Activated naive CD4-positive, alpha-beta T cell treated with anti-CD3 and anti-CD28 coated beads, Interleukin-2, amount 50 U/mL, for 72 hours (primary cell): ENCODE data around the gene SUPT5H. TPM values are rescaled to one million over a fixed set of nuclear protein-coding genes. Genes with fewer than 3 reads are reported as not detected.
"Not testable (repeated sequence)": the region's sequence is repeated elsewhere in the genome, so short reads cannot be mapped to it uniquely, and the experiment has no call there.

Source experiments
- ATAC-seq, 2 donors: fragments of 150-1000 bp; cut with Tn5 transposase; 2 replicates each; pipeline ENCODE4 v1.10.0; 2021; ENCODE audit warnings: mild to moderate bottlenecking in 2 of 2, moderate library complexity in 2 of 2
- DNase-seq, 2 donors: peaks; one replicate each; pipeline ENCODE4 v3.0.0; 2021 to 2022; ENCODE audit warnings: low spot score in 2 of 2
- H3K27ac Mint-ChIP-seq, 2 donors: one replicate each; pipeline ENCODE4 v1.8.0; 2022; ENCODE audit warnings: mild to moderate bottlenecking in 2 of 2, mixed read lengths in 2 of 2
- H3K36me3 Mint-ChIP-seq, 2 donors: one replicate each; pipeline ENCODE4 v1.8.0; 2022; ENCODE audit warnings: mixed read lengths in 2 of 2
- H3K9me3 Mint-ChIP-seq, 2 donors: one replicate each; pipeline ENCODE4 v1.8.0; 2022; ENCODE audit warnings: mixed read lengths in 2 of 2
- total RNA-seq, 2 donors: library from RNA; stranded (reverse); gene quantifications; one replicate each; pipeline ENCODE4 v1.2.3, GENCODE V29; 2022

The SUPT5H gene
- total RNA-seq, 2 donors from 2014 or later: 197 to 211 TPM

DNA sequence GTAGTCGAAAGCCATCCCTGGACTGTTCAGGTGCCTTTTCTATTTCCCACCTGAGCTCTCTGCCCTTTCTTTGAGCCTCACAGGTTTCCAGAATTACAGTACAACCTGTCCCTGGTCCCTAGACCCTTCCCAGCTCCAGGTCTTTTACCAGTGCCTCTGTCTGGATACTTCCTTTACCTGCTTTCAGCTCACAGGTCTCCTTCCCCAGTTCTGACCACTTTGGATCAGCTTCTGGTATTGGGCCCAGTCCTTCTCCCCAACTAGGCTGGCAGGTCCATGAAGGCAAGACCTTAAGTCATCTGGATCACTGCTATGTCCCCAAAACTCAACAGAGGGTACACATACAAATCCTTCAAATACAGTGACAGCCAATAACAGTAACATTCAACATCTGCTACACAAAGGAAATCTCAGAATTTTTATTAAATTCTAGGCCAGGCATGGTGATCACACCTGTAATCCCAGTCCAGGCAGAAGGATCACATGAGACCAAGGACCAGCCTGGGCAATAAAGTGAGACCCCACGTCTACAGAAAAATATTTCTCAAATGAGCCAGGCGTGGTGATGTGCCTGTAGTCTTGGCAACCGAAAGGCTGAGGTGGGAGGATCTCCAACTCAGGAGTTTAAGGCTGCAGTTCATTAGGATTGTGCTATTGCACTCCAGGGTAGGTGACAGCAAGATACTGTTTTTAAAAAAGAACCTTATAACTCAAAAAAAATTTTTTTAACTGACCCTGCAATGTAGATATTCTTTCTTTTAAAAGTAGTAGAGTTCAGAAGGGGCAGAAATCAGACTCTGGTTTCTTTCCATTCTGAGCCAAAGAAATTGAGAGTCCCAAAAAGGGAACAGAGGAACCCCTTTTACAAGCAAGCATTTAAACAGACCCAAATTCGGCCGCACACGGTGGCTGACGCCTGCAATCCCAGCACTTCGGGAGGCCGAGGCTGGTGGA lies 11.0 kb upstream of the SUPT5H start:
- H3K27ac Mint-ChIP-seq: peak overlapping the region; percentile 96 to 100
- ATAC-seq (no peak), DNase-seq (no peak)
- no peaks in the 10 kb centered on the region for H3K9me3 Mint-ChIP-seq
- peaks cover 35 to 38% of the 10 kb centered on the region in 2 donors for H3K36me3 Mint-ChIP-seq

DNA sequence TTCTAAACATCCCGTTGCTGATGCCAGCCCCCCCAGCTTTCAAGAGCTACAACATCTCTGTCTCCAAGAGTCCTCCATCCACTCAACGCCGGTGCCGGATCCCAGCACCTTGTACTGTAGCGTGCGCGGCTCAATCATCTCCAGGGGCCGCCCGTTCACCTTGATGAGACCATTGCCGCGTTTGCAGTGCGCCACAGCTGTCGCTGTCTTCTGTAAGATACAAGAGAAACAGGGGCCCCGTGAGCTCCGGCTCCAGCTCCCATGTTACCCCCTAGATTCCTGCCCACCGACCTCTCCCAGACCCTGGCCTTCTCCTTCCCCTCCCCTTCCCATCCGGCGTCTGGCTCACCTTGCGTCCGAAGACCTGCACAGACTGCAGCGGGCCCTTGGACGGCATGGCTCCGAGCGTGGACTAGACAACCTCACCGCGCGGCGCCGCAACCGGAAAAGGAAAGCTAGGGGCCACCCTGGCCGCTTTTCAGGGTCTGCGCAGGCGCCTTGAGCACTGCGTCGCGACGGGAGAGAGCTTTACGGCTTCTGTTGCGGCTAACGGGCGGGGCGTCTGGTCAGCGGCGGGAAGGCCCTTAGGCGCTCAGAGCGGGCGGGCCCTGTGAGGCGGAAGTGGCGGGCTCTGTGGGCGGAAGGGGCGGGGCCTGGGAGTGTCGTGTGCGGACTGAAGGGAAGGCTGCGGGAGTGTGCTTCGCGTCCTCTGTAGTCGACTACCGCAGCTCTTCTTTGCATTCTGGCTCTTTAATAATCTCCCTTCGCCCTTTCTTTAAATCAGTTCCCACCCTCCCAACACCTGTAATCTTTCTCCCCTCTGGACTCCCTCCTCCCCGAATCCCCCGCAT lies 9.7 kb upstream of the SUPT5H start, which contains the start of gene RPS16:
Gene RPS16 (minus strand): TSS at position 451 of the 851 bp plus-strand sequence. CDS start 54 bp downstream, at position 397.
- peak; percentile 93 to 94 for ATAC-seq
- Mint-ChIP-seq H3K9me3 (no peaks in the 10 kb centered on the region), H3K36me3 (peaks cover 35 to 38% of the 10 kb centered on the region in 2 donors), H3K27ac (peak within 1 kb of the TSS; percentile 96 to 100)
- DNase-seq: peak; percentile 99

DNA sequence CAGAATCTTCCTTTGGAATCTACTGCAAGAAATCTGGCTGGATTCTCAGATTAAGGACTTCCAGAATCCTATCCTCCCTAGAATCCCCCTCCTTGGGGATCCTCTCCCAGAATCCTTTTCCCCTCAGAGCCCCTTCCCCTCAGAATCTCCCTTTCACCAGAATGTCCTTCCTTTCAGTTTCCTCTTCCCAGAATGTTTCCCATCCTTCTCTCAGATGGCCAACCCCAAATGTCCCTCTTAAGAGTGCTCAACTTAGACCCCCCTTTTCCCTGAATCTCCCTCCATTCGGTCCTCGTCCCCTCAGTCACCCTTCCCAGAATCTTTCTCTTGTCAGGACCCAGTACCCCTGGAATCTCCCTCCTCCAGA lies 9.0 kb upstream of the SUPT5H start:
- peak overlapping the region; percentile 96 to 100 for H3K27ac Mint-ChIP-seq
- no peak for DNase-seq
- no peaks in the 10 kb centered on the region for H3K9me3 Mint-ChIP-seq
- H3K36me3 Mint-ChIP-seq: peaks cover 35 to 38% of the 10 kb centered on the region in 2 donors
- ATAC-seq: no peak

DNA sequence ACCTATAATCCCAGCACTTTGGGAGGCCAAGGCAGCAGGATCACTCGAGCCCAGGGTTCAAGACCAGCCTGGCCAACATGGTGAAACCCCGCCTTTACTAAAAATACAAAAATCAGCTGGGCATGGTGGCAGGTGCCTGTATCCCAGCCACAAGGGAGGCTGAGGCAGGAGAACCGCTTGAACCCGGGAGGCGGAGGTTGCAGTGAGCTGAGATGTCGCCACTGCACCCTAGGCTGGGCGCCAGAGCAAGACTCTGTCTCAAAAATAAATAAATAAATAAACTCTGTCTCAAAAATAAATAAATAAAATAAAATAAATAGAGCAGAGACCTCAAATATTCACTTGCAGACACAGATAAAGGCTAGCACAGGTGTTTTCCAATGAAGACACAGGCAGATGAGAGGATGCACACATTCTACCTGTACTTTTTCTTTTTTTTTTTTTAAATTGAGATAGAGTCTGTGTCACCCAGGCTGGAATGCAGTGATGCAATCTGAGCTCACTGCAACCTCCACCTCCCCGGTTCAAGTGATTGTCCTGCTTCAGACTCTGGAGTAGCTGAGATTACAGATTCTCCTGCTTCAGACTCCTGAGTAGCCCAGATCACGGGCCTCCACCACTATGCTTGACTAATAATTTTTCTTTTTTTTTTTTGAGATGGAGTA lies 7.0 kb upstream of the SUPT5H start:
- ATAC-seq (no peak), DNase-seq (no peak)
- Mint-ChIP-seq H3K9me3 (no peaks in the 10 kb centered on the region), H3K36me3 (peaks cover 23 to 28% of the 10 kb centered on the region in 2 donors), H3K27ac (no peak overlapping the region)

DNA sequence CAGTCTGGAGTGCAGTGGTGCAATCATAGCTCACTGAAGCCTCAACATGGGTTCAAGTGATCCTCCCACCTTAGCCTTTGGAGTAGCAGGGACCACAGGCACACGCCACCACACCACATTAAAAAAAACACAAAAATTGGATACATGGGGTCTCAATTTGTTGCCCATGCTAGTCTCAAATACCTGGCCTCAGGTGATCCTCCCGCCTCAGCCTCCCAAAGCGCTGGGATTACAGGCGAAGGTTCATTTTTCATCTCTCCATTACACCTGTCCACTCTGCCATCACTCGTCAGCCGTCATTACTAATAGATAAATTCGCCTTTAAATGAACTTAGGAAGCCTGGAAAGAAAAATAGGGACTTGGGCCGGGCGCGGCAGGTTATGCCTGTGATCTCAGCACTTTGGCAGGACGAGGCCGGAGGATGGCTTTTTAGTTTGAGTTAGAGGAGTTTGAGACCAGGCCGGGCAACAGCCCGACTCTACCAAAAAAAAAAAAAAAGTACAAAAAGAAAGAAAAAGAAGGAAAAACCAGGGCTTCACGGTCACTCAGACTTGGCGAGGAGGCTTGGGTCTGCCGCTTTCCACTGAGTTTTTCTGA lies 685 bp upstream of the SUPT5H start:
- ATAC-seq (no peak), DNase-seq (no peak)
- H3K9me3 Mint-ChIP-seq: no peaks in the 10 kb centered on the region
- H3K27ac Mint-ChIP-seq: peak overlapping the region; percentile 97 to 99
- H3K36me3 Mint-ChIP-seq: peaks cover 28 to 48% of the 10 kb centered on the region in 2 donors

DNA sequence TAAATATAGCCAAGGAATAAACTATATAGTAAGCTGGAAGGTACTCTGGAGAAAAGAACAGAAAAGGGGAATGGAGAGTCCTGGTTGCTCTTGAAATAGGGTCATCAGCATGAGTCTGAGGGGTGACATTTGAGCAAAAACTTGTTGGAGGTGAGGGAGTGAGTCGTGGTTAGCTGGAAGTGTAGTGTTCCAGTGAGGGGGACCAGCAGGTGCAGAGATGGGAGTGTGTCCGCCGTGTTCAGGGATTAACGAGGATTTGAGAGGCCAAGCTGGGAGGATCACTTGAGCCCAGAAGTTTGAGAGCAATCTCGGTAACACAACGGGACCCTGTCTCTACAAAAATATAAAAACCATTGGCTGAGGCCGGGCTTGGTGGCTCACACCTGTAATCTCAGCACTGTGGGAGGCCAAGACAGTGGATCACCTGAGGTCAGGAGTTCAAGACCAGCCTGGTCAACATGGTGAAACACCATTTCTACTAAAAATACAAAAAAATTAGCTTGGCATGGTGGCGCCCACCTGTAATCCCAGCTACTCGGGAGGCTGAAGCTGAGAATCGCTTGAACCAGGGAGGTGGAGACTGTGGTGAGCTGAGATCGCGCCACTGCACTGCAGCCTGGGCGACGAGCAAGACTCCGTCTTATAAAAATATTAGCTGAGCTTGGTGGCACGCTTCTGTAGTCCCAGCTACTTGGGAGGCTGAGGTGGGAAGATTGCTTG lies 1.1 kb downstream of the SUPT5H start:
- H3K36me3 Mint-ChIP-seq: peaks cover 30 to 60% of the 10 kb centered on the region in 2 donors
- ATAC-seq: no peak
- no peak for DNase-seq
- peak overlapping the region; percentile 97 to 99 for H3K27ac Mint-ChIP-seq
- H3K9me3 Mint-ChIP-seq: no peaks in the 10 kb centered on the region

DNA sequence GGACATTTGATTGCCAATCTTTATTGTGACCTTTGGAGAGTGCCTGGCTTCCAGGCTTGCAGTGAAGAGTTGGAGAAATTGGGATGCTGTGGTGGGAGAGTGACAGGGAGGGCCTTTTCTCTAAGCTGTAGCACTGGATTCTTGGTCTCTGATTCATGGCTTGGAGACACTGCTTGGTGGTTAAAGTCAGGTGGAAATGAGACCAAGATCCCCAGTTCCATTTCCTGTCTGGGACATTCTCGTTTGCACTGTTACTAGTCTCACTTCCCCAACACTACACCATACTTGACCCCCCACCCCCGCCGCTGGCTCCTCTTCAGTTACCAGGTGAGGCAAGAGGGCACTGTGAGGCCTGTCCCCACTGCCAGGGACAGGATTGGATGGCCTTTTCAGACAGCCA lies 2.9 kb downstream of the SUPT5H start:
- peak in 1 of 2 donors; percentile 71 for DNase-seq
- Mint-ChIP-seq H3K36me3 (peaks cover 40 to 78% of the 10 kb centered on the region in 2 donors), H3K9me3 (no peaks in the 10 kb centered on the region), H3K27ac (peak overlapping the region; percentile 97 to 99)
- ATAC-seq: peak; percentile 2 to 39

DNA sequence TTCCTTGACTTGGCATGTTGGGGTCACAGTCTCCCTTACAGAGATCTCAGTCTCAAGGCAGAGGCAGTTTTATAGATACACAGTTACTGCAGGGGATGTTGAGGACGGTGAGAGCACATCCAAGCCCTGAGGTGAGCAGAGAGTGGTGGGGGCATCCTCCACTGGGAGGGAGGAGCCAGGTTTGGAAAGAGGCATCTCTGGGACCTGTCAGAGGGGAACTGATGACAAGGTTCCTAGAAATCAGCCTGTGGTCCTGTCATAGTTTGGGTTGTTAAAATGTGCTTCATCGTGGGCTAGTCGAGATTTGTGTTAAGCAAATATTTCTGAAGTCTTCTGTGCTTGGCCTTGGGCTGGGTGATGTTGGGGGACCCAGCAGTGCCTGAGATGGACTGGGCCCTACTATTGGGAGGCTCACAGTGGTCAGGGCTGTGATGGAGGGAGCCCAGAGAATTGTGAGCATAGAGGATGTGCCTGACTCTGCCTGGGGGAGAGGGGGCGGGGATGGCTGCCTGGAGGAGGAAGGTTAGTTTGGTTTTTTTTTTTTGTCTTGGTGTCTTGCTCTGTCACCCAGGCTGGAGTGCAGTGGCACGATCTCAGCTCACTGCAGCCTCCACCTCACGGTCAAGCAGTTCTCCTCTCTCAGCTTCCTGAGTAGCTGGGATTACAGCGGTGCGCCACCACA lies 3.9 kb downstream of the SUPT5H start:
- DNase-seq: no peak
- Mint-ChIP-seq H3K9me3 (no peaks in the 10 kb centered on the region), H3K27ac (peak overlapping the region; percentile 97 to 99), H3K36me3 (peaks cover 42 to 78% of the 10 kb centered on the region in 2 donors)
- ATAC-seq: no peak

DNA sequence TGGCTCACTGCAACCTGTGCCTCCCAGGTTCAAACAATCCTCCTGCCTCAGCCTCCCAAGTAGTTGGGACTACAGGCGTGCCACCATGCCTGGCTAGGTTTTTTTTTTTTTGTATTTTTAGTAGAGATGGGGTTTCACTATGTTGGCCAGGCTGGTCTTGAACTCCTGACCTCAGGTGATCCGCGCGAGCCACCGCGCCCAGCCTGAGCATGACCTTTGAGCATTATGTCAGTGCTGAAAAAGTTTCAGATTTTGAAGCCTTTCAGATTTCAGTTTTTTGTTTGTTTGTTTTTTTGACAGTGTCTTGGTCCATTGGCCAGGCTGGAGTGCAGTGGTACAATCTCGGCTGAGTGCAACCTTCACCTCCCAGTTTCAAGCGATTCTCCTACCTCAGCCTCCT lies 5.9 kb downstream of the SUPT5H start:
- not testable (repeated sequence) for DNase-seq, ATAC-seq, H3K9me3 Mint-ChIP-seq
- Mint-ChIP-seq H3K36me3 (peaks cover 27 to 68% of the 10 kb centered on the region in 2 donors), H3K27ac (peak overlapping the region; percentile 73 to 93)

DNA sequence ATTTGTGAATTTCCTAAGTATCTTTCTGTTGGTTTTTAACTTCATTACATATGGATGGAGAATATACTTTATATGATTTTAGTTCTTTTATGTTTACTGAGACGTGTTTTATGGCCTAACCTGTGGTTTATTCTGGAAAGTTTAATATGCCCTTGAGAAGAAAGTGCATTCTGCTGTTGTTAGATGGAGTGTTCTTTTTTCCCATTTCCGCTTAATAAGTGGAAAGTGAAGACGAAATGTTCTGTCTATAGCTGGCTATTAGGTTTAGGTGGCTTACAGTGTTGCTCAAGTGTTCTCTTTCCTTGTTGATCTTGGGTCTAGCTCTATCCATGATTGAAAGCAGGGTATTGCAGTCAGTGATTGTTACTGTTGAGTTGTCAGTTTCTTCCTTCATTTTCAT lies 18.0 kb downstream of the SUPT5H start:
- no peak for ATAC-seq
- peak overlapping the region in 1 of 2 donors; percentile 6 for H3K27ac Mint-ChIP-seq
- no peaks in the 10 kb centered on the region for H3K9me3 Mint-ChIP-seq
- no peak for DNase-seq
- peaks cover 17 to 35% of the 10 kb centered on the region in 2 donors for H3K36me3 Mint-ChIP-seq

DNA sequence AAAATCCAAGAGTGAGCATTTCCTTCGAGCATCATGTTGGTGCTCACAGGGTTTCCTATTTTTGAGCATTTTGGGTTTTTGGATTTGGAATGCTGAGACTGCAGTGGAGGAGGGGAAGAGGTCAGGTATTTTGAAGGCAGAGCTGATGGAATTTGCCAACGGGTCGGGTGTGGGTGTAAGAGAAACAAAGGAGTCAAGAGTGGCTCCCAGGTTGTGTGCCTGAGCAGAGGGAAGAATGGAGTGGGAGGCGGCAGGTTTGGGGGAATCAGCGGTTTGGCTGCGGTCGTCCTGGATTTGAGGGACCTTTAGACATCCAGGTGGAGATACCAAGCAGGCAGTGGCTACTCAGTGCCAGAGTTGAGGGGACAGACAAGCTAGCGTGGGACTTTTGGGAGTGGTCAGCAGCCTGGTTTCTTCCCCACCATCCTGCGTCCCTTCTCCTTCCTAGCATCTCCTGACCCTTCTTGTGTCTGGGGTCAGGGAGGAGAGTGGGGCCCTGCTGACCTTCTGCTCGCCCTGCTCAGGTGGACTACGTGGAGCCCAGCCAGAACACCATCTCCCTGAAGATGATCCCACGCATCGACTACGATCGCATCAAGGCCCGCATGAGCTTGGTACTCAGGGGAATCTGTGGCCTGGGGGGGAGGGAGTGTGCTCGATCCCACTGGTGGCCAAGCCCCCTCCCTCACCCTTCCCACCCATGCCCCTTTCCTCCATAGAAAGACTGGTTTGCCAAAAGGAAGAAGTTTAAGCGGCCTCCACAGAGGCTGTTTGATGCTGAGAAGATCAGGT lies 20.8 kb downstream of the SUPT5H start:
- Mint-ChIP-seq H3K9me3 (no peaks in the 10 kb centered on the region), H3K36me3 (peaks cover 20 to 27% of the 10 kb centered on the region in 2 donors), H3K27ac (no peak overlapping the region)
- no peak for DNase-seq
- ATAC-seq: no peak

DNA sequence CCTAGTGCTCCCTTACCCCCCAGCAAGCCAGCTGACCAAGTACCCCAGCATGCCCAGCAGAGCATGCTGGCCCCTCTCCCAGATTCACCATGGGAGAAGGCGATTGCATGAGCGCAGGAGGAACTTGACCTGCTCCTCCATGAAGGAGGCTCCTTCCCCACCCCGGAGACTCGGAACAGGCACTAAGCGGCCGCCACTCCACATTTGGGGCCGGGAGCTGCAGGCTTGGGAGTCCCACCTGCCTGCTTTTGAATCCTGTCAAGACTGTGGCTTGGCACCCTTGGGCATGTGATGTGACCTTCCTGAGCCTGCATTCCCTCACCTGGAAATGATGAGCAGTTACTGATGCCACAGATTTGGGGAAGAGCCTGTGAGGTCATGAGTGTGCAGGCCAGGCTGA lies 22.6 kb downstream of the SUPT5H start:
- Mint-ChIP-seq H3K27ac (peak overlapping the region in 1 of 2 donors; percentile 91), H3K9me3 (no peaks in the 10 kb centered on the region), H3K36me3 (peaks cover 29 to 35% of the 10 kb centered on the region in 2 donors)
- DNase-seq (no peak), ATAC-seq (no peak)

DNA sequence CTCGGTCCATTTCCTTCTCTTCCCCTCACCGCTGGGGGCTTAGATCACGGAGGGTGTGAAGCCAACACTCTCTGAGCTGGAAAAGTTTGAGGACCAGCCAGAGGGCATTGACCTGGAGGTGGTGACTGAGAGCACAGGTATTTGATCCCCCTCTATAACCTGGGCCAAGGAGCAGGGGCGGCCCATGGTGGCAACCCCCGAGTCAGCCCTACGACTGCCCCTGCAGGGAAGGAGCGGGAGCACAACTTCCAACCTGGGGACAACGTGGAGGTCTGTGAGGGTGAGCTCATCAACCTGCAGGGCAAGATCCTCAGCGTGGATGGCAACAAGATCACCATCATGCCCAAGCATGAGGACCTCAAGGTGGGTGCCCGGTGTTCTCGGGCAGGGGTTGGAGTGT lies 23.7 kb downstream of the SUPT5H start:
- ATAC-seq: no peak
- H3K36me3 Mint-ChIP-seq: peaks cover 29 to 35% of the 10 kb centered on the region in 2 donors
- H3K27ac Mint-ChIP-seq: peak overlapping the region; percentile 76 to 80

DNA sequence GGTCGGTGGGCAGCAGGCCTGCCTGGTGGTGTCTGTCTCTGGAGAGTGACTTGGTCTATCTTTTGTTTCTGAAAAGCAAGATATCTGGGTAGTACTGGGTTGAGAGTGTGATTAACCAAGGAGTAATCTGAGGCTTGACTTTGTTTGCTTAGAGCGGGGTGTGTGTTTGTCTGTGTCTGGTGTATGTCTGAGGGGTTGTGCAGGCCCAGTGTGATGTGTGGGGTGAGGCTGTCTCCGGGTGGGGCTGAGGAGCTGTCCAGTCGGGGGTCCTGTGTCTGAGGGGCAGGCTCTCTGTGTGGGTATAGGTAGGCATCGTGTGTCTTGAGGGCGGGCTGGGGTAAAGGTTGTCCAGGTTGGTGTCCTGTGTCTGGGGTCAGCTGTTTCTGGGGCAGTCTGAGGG lies 24.2 kb downstream of the SUPT5H start:
- ATAC-seq (no peak), DNase-seq (no peak)
- Mint-ChIP-seq H3K27ac (peak overlapping the region; percentile 76 to 80), H3K36me3 (peaks cover 29 to 38% of the 10 kb centered on the region in 2 donors), H3K9me3 (no peaks in the 10 kb centered on the region)

More for the DNA sequence above, 23.7 kb downstream of the SUPT5H start:
- H3K9me3 Mint-ChIP-seq: no peaks in the 10 kb centered on the region
- DNase-seq: no peak
